Measurements from ENCODE around the gene DTWD2. TPM values are rescaled to one million over a fixed set of nuclear protein-coding genes. Genes with fewer than 3 reads are reported as not detected.

Gene DTWD2
- total RNA-seq, 6 experiments from 2014 or later = 3.7 to 13.4 (median 7.0) TPM

- no peak overlapping the region for H3K4me3 ChIP-seq
- 75% methylated on average over 1 of the region's 1 CpG for WGBS (ENCODE audit: insufficient coverage, low coverage, low lambda C conversion rate, missing lambda C conversion rate)
- intact Hi-C loops (cut with DNase I) = no loop called here
- no peaks in the 10 kb centered on the region for H3K9me3 ChIP-seq
- H3K36me3 ChIP-seq = no peaks in the 10 kb centered on the region
- H3K27ac ChIP-seq = no peak overlapping the region
- no peaks in the 10 kb centered on the region for H3K4me1 ChIP-seq
- no peak for ATAC-seq
- DNase-seq = no peak
- TF ChIP-seq CTCF (IDR thresholded peaks at IDR 0.05) (no peak), POLR2A (IDR thresholded peaks at IDR 0.05) (no peak)
- H3K27me3 ChIP-seq = no peaks in the 10 kb centered on the region
These were observed 31.2 kb upstream of the DTWD2 start for GRCh38 chr5:119019501-119019900.

GRCh38 chr5:119017994-119018393 is 29.6 kb upstream of the DTWD2 start:
- no peak overlapping the region for H3K27ac ChIP-seq
- 75% methylated on average over 2 of the region's 2 CpGs for WGBS (ENCODE audit: insufficient coverage, low coverage, low lambda C conversion rate, missing lambda C conversion rate)
- intact Hi-C loops (cut with DNase I) = no loop called here
- H3K4me3 ChIP-seq = no peak overlapping the region
- DNase-seq (no peak), ATAC-seq (no peak)
- H3K4me1 ChIP-seq = no peaks in the 10 kb centered on the region
- no peaks in the 10 kb centered on the region for H3K9me3 ChIP-seq
- no peaks in the 10 kb centered on the region for H3K27me3 ChIP-seq
- H3K36me3 ChIP-seq = no peaks in the 10 kb centered on the region
- TF ChIP-seq POLR2A (IDR thresholded peaks at IDR 0.05) = no peak

- H3K9me3 ChIP-seq = no peaks in the 10 kb centered on the region
- intact Hi-C loops (cut with DNase I) = no loop called here
- H3K36me3 ChIP-seq = no peaks in the 10 kb centered on the region
- DNase-seq (no peak), ATAC-seq (peak in 3 of 4 donors; percentile 7 to 37 (median 36))
- no peaks in the 10 kb centered on the region for H3K27me3 ChIP-seq
- H3K4me1 ChIP-seq = no peaks in the 10 kb centered on the region
- H3K27ac ChIP-seq = no peak overlapping the region
- 82% methylated on average over 6 of the region's 7 CpGs for WGBS (ENCODE audit: insufficient coverage, low coverage, low lambda C conversion rate, missing lambda C conversion rate)
- H3K4me3 ChIP-seq = no peak overlapping the region
- no peak for TF ChIP-seq POLR2A (IDR thresholded peaks at IDR 0.05)
- no peak for TF ChIP-seq CTCF (IDR thresholded peaks at IDR 0.05)
These were observed 27.9 kb upstream of the DTWD2 start for GRCh38 chr5:119016125-119016774.

- Histone ChIP-seq H3K36me3 (no peaks in the 10 kb centered on the region), H3K27ac (no peak overlapping the region), H3K4me3 (no peak overlapping the region), H3K9me3 (no peaks in the 10 kb centered on the region), H3K27me3 (no peaks in the 10 kb centered on the region), H3K4me1 (peaks cover 0 to 18% (median 5%) of the 10 kb centered on the region in 4 donors)
- ATAC-seq = no peak
- TF ChIP-seq CTCF (IDR thresholded peaks at IDR 0.05) = no peak
- no peak for TF ChIP-seq POLR2A (IDR thresholded peaks at IDR 0.05)
- DNase-seq = no peak
- intact Hi-C loops (cut with DNase I) = no loop called here
- WGBS (ENCODE audit: insufficient coverage, low coverage, low lambda C conversion rate, missing lambda C conversion rate) = 97% methylated on average over 9 of the region's 13 CpGs
These were observed 22.8 kb upstream of the DTWD2 start for GRCh38 chr5:119011186-119011585.

- no peaks in the 10 kb centered on the region for H3K27me3 ChIP-seq
- H3K27ac ChIP-seq = no peak overlapping the region
- DNase-seq (no peak), ATAC-seq (no peak)
- H3K36me3 ChIP-seq = no peaks in the 10 kb centered on the region
- no peak overlapping the region for H3K4me3 ChIP-seq
- intact Hi-C loops (cut with DNase I) = no loop called here
- WGBS (ENCODE audit: insufficient coverage, low coverage, low lambda C conversion rate, missing lambda C conversion rate) = 94% methylated on average over 6 of the region's 6 CpGs
- H3K9me3 ChIP-seq = no peaks in the 10 kb centered on the region
- H3K4me1 ChIP-seq = peaks cover 0 to 18% (median 5%) of the 10 kb centered on the region in 4 donors
- no peak for TF ChIP-seq POLR2A (IDR thresholded peaks at IDR 0.05)
These were observed 21.9 kb upstream of the DTWD2 start for GRCh38 chr5:119010206-119010605.

Data from right lobe of liver (tissue), 6 donors.